ENCODE results near the gene TGFB1.
"Not testable (repeated sequence)": the region's sequence is repeated elsewhere in the genome, so short reads cannot be mapped to it uniquely, and the experiment has no call there.

TGFB1 gene

DNA sequence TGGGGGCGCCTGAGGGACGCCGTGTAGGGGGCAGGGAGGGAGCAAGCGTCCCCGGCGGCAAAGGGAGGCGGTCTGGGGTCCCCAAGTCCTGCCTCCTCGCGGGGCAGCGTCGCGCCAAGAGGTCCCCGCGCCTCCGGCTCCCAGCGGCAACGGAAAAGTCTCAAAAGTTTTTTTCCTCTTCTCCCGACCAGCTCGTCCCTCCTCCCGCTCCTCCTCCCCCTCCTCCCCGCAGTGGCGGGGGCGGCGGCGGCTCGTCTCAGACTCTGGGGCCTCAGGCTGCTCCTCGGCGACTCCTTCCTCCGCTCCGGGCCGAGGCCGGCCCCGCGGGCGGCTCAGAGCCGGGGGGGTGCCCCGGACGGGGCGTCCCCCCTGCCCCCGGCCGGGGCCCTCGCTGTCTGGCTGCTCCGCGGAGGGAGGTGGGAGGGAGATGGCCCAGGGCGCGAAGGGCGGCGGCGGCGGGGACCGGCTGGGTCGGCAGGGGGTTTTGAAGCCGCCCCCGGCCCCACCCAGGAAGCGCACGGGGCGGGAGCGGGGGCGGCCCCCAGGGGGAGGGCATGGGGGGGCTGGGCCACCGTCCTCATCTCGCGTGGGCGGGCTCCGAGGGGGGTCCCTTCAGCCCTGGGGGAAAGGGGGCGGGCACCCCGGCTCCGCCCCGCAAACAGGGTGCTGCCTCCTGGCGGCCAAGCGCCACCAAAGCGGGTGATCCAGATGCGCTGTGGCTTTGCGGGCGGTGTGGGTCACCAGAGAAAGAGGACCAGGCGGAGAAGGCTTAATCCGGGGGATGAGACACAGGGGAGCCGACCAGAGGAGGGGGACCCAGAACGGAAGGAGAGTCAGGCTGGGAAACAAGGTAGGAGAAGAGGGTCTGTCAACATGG, at the start of gene TGFB1:
TSS of gene TGFB1 (minus strand) at position 457 of the 877 bp plus-strand sequence. CDS start 878 bp downstream, outside the sequence.
- peak; percentile 96 for DNase-seq

DNA sequence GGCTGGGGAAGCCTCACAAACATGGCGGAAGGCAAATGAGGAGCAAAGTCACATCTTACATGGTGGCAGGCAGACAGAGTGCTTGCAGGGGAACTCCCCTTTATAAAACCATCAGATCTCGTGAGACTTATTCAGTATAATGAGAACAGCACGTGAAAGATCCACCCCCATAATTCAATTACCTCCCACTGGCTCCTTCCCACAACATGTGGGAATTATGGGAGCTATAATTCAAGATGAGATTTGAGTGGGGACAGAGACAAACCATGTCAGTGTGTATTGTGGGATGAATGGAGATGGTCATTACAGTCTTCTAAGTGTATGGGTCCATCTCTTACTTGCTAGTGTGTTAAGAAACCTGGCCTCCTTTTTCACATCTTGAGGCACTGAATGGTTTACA, 48.3 kb upstream of the TGFB1 start:
- DNase-seq: no peak

DNA sequence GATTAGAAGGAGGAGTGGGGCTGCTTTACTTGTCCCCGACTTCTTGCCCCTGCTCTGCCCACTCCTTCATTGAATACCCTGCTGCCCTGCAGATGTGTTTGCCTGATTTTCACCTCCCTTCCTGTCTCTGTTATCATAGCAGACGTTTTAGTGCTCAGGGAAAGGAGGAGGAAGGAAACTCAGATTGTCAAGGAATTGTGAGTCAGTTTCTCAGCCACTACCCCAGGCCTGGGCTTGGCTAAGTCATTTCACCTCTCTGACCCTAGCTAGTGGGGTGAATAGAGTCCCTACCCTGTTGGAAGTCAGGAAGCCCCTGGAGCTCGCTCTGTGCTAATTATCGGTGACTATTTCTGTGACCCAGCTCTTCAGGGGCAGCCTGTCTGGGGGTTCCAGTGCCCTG, 47.8 kb upstream of the TGFB1 start:
- no peak for DNase-seq

DNA sequence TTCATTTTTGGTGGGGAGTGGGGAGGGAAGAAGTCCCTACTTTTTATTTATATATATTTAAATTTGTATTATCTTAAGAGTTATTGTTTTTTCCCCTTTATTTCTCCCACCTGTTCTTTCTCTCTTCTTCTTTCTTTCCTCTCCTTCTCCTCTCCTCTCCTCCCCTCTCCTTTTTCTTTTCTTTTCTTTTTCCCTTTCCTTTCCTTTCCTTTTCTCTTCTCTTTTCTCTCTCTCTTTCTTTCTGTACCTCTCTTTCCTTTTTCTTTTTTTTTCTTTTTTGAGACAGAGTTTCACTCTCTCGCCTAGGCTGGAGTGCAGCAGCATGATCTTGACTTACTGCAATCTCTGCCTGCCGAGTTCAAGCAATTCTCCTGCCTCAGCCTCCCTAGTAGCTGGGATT, 45.8 kb upstream of the TGFB1 start:
- no peak for DNase-seq

DNA sequence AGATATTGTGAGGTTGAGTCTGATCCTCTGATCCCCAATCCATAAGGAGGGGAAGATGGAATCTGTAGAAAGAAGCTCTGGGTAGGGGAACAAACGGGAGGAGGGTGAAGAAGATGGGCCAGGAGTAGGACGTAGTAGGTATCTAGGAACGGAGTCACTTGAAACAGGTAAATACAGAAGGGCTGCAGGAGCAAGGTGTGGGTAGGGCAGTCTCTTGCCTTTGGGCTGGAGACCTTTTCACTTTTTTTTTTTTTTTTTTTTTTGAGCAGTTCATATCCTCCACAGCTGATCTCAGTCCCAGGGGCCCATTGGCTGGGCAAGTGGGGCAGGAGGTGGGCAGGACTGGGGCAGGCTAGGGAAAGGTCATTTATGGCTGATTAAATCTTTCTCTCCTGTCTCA, 45.4 kb upstream of the TGFB1 start:
- DNase-seq: no peak

DNA sequence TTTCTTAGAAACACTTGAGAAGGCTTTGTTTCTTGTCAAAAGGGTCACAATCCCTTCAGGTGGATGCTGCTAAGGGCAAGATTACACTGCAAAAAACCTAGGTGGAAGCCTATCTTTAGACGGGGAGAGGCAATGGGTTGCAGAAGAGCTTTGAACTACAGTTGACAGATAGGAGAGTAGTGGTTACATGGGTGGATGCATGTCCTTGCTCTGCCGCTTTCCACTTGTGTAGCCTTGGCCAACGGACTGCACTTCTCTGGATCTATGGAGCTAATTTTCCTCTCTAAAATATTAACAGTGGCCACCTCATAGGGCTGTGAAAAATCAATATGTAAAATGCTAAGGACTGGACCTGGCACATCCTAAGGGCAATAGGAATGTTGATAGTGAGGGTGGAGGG, 44.9 kb upstream of the TGFB1 start:
- no peak for DNase-seq

DNA sequence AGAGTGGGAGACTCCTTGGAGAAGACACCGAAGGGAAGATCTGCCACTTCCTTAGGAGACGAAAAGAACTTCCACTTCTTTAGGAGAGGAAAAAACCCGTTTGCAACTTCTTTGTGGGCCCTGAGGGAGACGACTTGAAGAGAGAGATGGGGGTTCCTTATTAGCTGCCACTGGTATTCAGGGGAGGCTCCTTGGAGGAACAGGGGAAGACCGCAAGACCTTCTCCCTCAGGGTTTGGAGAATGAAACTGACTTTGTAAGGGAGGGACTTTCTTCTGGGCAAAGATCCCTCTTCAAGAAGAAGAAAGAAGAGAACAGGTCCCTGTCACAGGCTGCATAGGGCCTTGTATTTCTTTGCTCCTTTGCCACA, 44.3 kb upstream of the TGFB1 start:
- no peak for DNase-seq

DNA sequence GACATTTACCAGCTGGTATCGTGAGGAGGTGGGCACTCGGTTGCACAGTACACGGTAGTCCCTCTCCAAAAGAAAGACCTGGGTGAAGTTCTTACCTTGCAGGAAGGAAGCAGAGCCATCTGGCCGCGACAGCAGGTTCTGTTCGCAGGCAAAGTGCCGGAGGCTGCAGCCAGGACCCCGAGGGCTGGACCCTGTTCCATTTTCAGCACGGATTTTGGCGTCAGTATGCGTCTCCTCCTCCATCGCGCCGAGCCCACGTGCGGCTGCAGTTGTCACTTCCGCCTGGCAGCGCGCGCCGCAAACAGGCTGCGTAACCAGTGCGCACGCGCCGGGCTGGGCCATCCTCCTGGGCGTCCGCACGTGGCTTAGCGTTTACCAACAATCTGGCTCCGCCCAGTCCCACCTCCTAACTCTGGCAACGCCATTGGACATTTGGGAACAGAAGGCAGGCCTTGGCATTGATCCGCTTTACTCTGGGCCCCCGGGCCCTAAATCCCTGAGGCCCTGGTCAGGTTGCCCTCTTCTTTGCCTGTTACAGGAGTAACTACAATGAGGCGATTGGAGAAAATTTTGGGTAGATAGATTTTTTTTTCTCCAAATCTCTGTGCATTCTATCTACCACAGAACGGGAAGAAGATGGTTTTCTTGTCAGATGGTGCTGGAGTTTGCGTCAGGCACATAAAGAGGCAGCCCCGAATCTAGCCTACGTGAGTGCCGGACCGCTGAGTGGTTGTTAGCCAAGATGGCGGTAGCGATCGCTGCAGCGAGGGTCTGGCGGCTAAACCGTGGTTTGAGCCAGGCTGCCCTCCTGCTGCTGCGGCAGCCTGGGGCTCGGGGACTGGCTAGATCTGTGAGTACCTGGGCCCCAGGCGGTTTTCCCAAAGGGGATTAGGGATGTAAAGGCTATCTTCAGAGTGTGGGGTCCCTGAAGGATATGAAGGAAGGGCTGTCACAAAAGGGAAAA, 43.6 kb upstream of the TGFB1 start, which contains the start of the genes BCKDHA and EXOSC5:
TSS of gene BCKDHA (plus strand) at position 733 of the 964 bp plus-strand sequence. CDS start at position 743, 10 bp downstream.
TSS of gene EXOSC5 (minus strand) at position 274 of the 964 bp plus-strand sequence. CDS start at position 243, 31 bp downstream.
- DNase-seq: peak; percentile 100

DNA sequence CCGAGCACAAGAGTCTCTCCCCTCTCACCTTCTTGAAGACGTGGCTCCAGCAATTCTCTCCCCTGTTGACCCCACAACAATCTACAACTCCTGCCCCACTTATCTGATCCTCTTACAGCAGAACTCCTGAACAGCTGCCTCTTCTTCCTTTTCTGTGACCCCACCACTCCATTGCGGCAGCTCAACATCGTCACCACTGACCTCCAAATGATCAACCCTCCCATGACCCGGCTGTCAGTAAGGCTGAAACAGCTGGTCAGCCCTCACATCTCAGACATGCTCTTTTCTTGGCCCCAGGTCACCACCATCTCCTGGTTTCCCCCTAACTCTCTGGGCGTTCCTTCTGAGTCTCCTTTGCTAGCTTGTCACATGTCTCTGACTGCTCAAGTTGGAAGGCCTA, 41.6 kb upstream of the TGFB1 start:
- DNase-seq: no peak

DNA sequence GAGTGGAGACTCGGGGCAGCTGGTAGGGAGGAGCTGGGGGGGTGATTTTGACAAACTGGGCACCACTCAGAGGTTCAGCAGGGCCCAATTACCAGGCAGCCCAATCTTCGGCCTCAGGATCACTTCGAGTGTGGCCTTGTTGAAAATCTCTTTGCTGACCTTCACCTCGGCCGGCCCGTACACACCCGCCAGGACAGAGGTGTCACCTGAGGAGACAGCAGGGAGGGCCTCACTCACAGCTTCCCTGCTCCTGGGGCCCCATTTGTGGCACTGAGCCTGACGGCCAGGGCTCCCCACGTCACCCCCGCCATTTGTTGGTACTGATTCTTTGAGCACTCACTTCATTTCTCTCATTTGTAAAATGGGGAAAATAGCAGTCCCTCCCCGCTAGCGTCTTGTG, 39.1 kb upstream of the TGFB1 start:
- no peak for DNase-seq

DNA sequence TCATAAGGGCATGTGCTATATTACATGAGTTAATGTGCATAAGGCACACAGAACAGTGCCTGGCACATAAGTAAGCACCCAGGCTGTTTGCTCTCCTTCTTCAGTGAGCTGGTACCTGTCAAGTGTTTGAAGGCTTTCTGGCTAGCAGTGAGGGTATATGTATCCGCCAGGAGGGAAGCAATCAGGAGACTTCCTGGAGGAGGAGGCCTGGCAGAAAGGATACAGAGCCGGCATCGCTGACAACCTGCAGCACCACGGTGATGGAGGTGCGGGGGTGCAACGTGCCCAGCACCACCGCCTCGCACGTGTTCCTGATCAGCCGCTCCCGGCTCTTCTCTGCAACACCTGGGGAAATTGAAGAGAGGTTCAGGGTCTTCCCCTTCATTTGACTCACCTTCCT, 37.9 kb upstream of the TGFB1 start:
- DNase-seq: no peak

DNA sequence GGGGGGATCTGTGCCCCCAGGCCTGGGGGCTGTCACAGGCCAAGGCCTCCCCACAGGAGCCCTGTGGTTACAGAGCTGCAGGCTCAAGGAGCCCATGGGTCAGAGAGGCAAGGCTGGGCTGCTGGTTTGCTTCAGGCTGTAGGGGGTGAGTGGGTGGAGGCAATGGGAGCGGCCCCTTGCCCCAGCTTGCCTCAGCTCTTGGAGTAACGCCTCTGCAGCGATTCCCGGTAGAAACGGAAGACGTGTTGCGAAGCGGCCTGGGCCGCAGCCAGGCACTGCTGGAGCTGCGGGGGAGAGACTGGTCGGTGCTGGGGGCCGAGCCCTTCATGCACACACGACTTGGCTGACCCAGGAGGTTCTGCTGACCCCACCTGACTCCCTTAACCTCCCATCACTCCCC, 32.7 kb upstream of the TGFB1 start:
- DNase-seq: no peak

DNA sequence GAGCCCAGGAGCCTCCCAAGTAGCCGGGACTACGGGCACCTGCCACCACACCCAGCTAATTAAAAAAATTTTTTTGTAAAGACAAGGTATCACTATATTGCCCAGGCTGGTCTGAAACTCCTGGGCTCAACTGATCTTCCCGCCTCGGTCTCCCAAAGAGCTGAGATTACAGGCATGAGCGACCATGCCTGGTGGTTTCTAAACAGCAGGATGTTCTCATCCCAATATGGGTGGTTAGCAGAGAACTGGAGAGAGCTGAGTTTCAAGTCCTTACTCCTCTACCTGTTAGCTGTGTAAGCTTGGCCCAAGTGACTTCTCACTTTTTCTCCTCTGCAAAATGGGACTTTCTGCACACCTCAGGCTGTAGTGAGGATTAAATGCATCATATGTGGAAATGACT, 30.6 kb upstream of the TGFB1 start:
- DNase-seq: no peak

DNA sequence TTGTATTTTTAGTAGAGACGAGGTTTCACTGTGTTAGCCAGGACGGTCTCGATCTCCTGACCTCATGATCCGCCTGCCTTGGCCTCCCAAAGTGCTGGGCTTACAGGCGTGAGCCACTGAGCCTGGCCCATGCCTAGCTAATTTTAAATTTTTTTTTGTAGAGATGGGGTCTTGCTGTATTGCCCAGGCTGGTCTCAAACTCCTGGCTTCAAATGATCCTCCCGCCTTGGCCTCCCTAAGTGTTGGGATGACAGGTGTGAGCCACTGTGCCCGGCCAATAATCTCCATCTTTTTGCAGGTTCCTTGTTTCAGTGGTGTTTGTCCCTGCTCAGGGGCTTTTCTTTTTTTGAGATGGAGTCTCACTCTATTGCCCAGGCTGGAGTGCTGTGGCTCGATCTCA, 27.8 kb upstream of the TGFB1 start:
- DNase-seq: not testable (repeated sequence)

DNA sequence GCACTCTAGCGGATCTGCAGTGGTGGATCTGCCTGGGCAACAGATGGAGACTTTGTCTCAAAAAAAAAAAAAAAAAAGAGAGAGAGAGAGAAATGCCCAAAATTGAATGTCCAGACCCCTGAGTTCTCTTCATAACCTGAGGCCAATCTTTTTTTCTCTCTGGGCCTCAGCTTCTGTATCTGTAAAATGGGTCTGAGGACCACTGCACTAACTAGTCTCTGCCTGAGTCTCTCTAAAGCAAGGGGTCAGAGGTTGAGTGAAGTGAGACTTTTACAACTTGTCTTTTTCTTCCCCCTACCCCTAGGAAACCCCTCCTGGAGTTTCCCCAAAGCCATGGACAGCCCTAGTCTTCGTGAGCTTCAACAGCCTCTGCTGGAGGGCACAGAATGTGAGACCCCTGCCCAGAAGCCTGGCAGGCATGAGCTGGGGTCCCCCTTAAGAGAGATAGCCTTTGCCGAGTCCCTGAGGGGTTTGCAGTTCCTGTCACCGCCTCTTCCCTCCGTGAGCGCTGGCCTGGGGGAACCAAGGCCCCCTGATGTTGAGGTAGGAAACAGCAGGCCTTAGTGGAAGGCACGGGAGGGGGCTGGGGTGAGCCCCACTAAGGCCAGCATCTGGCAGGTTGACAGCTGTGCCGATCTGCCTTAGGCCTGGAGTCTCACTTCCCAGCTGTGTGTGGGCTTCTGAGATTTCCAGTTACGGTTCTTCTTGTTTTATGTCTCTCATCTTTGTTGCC, 24.4 kb upstream of the TGFB1 start:
- no peak for DNase-seq

DNA sequence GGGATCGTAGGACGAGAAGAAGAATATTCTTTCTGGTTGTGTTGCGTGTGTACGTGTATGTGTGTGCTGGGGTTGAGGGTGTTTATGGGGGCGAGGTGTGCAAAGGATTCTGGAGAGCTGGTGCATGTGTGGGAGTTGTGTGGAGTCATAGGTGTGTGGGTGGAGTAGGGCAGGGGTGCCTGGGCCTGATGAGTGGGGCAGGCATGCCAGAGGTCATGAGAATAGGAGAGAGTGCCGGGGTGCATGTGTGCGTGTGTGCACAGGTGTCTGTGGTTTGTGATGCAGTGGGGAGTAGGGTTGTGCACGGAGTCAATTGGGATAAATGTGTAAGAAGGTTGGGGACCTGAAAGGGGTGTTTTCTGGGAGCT, 23.3 kb upstream of the TGFB1 start:
- DNase-seq: no peak

DNA sequence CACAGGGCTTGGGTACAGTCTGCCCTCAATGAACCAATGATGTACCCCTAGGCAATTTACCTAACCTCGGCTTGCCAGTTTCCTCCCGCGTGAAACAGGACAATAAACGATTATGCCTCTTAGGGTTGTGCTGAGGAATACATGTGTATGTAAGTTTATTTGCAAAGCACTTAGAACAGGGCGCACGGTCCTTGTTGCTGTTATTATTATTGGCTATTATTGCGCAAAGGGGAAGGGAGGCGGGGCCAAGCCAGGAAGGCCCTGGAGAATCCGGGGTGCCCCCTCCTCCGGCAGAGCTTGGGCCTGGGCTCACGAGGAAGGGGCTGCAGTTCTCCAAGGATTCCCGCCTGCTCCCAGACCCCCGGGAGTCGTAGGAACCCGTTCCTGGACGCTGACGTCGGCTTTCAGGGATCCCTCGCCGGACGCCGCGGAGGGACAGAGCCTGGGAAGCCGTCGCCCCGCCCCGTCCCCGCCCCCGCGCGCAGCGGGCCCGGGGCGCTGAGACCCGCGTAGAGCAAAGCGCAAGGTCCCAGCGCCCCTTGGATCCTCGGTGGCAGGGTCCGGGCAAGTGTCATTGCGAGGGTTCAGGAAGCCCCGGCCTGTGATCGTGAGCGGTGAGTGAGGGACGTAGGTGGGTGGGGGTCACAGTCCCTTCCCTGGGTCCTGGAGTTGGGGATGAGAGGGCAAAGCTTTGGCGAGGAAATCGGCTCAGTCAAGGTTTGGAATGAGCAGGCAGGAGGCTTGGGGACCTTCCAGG, 22.7 kb upstream of the TGFB1 start, which contains the start of gene TMEM91:
TSS of gene TMEM91 (plus strand) at position 293 of the 757 bp plus-strand sequence. CDS start 1,777 bp downstream, outside the sequence.
- DNase-seq: no peak

DNA sequence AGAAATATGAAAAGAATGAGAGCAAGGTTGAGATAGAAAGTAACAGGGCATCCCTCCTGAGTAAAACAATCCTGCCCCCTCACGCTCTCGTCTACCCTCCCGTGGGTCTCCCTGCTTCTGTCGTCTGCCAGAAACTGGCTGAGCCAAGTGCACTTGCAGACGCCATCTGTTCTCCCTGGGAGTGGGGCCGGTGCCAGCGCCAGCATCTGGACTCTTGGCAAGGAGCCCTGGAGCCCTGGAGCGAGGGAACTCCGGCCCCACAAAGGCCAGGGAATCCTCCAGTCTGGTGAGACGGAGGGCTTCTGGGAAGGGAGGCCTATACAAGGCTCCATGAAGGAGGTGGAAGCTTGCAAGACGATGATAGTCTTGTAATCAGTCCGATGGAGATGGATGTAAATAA, 20.3 kb upstream of the TGFB1 start:
- no peak for DNase-seq

DNA sequence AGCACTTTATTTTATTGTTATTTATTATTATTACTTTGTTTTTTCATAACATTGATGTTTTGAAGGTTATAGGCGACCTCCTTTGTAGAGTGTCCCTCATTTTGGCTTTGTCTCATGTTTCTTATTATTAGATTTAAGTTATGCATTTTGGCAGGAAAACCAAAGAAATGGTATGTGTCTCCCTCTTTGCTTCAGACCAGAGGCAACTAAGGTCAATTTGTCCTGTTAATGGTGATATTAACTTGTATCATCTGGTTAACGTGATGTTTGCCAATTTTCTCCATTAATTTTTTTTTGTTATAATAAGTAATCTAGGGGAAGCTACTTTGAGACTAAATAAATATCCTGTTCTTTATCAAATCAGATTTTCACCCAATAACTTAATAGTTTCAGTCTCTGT, 18.8 kb upstream of the TGFB1 start:
- no peak for DNase-seq

DNA sequence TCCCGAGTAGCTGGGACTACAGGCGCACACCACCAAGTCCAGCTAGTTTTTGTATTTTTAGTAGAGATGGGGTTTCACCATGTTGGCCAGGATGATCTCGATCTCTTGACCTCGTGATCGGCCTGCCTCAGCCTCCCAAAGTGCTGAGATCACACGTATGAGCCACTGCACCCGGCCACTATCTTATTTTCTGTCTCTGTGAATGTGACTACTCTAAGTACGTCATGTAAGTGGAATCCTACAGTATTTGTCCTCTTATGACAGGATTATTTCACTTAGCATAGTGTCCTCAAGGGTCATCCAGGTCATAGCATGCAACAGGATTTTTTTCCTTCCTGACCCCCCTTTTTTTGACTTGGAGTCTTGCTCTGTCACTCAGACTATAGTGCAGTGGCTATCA, 17.8 kb upstream of the TGFB1 start:
- no peak for DNase-seq

DNA sequence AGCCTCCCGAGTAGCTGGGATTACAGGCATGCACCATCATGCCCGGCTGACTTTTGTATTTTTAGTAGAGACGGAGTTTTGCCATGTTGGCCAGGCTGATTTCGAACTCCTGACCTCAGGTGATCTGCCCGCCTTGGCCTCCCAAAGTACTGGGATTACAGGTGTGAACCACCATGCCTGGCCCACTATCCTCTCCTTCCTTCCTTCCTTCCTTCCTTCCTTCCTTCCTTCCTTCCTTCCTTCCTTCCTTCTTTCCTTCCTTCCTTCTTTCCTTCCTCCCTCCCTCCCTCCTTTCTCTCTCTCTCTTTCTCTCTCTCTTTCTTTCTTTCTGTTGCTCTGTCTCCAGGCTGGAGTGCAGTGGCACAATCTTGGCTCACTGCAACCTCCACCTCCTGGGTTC, 17.4 kb upstream of the TGFB1 start:
- not testable (repeated sequence) for DNase-seq

DNA sequence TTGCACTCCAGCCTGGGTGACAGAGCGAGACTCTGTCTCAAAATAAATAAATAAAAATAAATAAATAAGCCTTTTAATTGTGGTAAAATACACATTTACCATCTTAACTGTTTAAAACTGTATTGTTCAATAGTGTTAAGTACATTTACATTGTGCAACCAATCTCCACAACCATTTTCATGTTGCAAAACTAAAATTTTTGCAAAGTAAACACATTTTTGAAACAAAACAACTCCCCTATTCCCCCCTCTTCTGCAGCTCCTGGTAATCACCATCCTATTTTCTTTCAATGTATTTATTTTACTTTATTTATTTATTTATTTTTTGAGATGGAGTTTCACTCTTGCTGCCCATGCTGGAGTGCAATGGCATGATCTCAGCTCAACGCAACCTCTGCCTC, 16.0 kb upstream of the TGFB1 start:
- DNase-seq: no peak

Measured in CD4-positive, alpha-beta T cell treated with Interleukin-21 for 1 hour (primary cell).